NAMALWA (cell line): Measurements from ENCODE around the gene NOS1AP.

Experiments
- DNase-seq: peaks from one replicate; pipeline ENCODE4 v3.0.0-alpha.2; 2015; ENCODE audit warnings: low spot score

Gene NOS1AP

DNA sequence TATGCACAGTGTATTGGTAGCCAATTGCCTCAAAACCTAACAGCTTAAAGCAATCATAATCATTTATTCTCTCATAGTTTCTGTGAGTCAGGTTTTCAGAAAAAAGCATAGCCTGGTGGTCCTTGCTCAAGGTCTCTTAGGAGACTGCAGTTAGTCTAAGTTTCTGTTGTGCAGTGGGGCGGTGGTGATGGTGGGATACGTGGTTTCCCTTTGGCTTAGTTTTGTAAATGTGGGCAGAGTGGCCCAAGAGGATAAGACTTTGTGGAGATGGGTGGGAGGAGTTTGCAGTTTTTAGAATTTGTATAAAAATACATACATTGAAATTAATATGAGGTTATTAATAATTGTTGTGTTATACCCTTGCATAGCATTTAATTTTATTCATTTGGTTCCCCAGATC is 68.6 kb downstream of the NOS1AP start:
- DNase-seq, result no peak

- DNase-seq, result no peak
Measured at GRCh38 chr1:162138599-162139181, 69.2 kb downstream of the NOS1AP start.

DNA sequence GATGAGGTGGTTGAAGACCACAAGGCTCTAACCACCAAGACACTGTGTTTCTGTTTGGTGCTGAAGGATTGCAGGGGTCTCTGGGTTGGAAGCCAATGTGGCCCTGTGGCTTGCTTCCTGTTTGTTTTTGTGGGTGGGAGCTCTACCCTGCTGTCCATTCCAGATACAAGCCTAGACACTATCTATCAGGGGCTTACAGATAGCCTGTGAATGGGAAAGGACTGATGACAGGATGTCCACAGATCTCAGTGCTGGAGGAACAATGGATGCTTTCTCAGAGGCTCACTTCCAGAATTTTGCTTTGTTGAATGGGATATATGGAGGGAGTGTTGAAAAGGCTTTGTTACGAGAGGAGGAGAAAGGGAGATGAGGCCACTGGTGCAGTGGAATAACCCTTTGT is 69.7 kb downstream of the NOS1AP start:
- DNase-seq, result no peak

GRCh38 chr1:162141281-162142054 is 72.0 kb downstream of the NOS1AP start:
- DNase-seq, result no peak

DNA sequence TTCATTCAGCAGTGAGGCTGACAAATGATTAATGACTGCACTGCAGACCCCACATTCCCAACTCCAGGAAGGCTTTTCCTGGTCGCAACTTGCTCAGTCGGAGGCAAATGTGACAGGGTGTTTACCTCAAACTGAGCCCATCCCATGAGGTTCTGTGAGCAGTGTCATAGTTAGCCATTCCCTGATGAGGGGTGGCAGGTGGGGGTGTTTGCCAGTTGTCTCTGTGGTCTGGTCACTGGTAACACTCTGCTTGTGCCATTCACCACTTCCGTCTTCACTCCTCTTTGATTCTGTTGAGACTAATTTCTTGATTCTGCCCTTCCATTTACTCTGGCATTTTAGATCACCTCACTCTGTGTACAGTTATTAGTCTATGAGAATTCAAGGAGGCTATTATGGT is 73.5 kb downstream of the NOS1AP start:
- no peak for DNase-seq

DNA sequence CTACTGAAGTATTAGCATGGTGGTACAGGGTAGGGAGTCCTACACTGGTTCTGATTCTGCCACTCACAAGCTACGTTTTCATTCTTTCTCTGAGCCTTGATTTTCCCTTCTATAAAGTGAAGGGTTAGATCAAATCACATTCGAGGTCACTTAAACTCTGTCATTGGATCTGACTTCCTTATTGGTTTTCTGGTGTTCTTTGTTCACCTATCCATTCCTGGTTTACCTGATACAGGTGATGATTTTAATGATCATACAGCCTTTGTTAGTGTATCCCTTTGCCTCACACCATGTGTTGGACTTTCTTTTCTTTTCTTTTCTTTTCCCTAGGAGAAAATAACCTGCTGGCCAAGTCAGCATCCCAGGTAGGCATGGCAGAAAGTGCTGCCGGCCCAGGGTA is 74.8 kb downstream of the NOS1AP start:
- no peak for DNase-seq

GRCh38 chr1:162144853-162145252 is 75.4 kb downstream of the NOS1AP start:
- DNase-seq, result no peak

GRCh38 chr1:162145280-162145965 is 75.9 kb downstream of the NOS1AP start:
- no peak for DNase-seq

GRCh38 chr1:162145966-162146696 is 76.6 kb downstream of the NOS1AP start:
- DNase-seq, result no peak

DNA sequence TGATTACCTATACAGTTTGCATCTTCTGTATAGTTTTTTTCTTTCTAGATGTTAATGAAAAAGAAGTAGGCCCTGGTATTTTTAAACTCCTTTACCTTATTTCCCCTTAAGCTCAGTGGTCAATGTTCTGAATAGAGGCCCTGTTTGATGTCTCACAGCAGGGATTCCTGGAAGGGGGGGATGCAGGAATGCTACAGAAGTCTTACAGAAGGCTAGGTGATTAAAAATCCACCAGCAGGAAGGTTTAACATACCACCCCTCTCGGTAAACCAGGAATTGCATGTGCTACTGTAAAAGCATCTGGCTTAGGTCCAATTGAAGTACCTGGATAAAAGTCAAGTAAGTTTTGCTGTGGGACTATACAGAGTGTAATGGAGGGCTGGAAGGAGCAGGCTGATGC is 78.3 kb downstream of the NOS1AP start:
- DNase-seq, result no peak

DNA sequence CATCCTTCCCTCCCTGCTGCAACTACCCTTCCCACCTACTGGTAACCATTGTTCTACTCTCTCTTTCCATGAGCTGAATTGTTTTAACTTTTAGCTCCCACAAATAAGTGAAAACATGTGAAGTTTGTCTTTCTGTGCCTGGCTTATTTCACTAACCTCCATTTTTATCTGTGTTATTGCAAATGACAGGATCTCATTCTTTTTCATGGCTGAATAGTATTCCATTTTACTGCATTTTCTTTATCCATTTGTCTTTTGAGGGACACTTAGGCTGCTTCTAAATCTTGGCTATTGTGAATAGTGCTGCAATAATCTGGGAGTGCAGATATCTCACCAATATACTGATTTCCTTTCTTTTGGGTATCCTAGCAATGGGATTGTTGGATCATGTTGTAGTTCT is 80.6 kb downstream of the NOS1AP start:
- DNase-seq, result no peak

- no peak for DNase-seq
Measured at GRCh38 chr1:162151900-162152829, 82.7 kb downstream of the NOS1AP start.

DNA sequence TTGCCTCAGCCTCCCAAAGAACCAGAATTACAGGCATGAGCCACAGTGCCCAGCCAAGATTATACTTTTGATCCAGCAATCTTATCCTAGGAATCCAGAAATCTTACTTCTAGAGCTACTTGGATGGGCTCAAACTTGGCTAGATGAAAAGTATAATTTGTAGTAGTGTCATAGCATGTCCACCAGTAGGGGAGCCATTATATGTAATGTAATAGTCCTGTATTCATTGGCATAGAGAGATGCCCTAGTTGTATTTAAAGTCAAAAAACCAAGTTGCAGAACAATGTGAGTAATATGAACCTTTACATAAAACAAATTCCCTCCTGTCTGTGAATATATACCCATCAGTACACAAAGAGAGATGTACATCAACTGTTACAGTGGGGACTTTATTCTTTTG is 83.9 kb downstream of the NOS1AP start:
- DNase-seq, result no peak

- DNase-seq, result no peak
Measured at GRCh38 chr1:162157469-162157868, 88.0 kb downstream of the NOS1AP start.

- DNase-seq, result no peak
Measured at GRCh38 chr1:162158624-162159271, 89.3 kb downstream of the NOS1AP start.

DNA sequence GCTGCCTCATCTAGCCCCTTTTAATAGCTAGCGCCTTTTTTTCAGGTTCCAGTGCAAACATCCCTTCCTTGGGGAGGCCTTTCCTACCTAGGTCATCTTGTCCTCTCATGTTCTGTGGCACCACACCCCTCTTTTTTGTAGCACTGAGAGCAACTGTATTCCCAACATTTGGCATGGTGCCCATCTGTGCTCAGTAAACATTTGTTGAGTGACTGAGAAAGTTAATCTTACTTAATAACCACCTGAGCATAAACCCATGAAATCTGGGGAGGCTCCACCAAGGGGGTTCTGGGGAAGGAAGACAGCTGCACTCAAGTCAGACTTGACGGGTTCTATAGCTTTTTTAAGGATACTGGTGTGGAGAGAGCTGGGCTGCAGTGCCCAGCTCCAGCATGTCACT is 90.0 kb downstream of the NOS1AP start:
- no peak for DNase-seq

DNA sequence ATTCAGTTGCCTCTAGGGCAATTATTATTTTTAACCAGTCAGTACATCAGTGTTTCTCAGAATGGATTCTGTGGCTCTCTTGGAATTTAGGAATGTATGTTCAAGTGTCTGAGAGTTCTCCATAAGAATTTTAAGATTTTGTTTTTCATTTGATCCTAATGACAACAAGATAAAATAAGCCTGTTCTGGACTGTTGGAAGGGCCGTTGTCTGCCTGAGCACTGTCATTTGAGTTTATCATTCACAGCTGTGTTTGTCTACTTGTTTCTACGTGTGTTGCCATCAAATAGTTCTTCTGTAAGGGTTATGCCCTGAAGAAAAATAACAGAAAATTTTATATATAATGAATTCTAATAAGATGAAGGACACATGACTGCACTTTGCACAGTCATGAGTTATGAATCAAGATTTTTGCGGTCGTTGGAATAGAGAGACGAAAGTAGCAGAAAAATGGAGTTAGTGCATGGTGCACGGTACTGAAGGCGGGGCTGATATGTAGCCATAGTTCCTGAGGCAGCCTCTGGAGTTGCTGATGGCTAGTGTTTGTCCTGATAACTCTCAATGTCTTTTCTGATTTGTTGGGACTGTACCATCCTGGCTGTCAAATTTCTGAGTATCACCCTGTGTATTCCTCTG is 92.5 kb downstream of the NOS1AP start:
- DNase-seq, result no peak

DNA sequence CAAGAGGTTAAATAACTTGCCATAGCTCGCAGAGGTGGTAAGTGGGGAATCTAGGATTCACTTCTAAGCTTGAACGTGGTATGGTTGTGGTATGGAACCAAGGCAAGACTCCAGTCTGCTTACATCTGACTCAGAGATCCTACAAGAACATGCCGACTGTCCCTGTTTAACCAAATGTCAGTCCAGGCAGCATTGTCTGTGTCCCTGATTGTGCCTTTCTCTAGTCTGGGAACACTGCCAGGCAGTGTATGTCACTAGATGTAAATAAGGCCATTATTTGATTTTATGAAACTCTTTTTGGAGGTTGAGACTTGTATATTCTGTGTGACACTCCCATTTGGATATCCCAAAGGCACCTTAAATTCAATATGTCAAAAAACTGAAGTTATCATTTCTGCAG is 96.0 kb downstream of the NOS1AP start:
- no peak for DNase-seq

DNA sequence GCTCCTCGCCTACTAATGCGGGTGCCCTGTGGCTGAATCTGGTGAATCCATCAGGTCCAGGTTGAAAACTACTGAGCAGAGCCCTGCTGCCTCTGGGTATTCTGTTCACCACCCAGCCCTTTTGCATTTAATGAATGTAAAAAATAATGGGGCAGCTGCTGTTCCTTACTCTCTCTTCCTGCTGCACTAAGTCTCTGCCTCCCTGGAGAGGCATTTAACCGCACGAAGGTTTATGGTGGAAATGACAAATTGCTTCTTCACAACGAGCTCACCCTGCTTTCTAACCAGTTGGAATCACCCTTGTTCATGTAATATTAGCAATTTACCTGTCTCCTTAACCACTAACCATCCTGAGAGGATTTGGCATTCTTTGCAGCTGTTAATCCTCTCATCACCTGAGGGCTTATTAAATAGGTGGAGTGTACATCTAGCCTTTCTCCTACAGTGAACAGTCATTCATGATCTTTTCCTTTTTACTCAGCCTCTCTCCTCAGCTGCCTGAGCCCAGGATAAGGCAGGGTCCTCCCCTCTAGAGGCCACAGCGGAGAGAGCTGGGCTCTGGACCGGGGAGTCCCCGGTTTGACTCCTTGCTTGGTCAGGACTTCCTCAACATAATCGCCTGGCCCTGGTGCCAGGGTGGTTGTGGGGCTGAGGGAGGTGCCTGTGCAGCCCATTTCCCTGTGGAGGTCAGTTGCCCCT is 97.6 kb downstream of the NOS1AP start:
- DNase-seq, result no peak

GRCh38 chr1:162168261-162168660 is 98.8 kb downstream of the NOS1AP start:
- no peak for DNase-seq
